Osteocyte (in vitro differentiated cells): ENCODE results near the gene SLC8A1. TPM values are rescaled to one million over a fixed set of nuclear protein-coding genes. Genes with fewer than 3 reads are reported as not detected.

ENCODE experiments used
- DNase-seq: peaks from one replicate; pipeline ENCODE4 v3.0.0; 2021; ENCODE audit warnings: mixed read lengths; ENCODE audit not compliant: unreplicated experiment; ENCODE audit errors: extremely low spot score
- H3K27ac Mint-ChIP-seq: one replicate; pipeline ENCODE4 v1.8.0; 2021; ENCODE audit warnings: mild to moderate bottlenecking, mixed read lengths; ENCODE audit not compliant: unreplicated experiment
- H3K27me3 Mint-ChIP-seq: one replicate; pipeline ENCODE4 v1.8.0; 2021; ENCODE audit warnings: mixed read lengths; ENCODE audit not compliant: unreplicated experiment
- H3K36me3 Mint-ChIP-seq: one replicate; pipeline ENCODE4 v1.8.0; 2021; ENCODE audit warnings: mixed read lengths; ENCODE audit not compliant: unreplicated experiment
- H3K4me1 Mint-ChIP-seq: one replicate; pipeline ENCODE4 v1.8.0; 2021; ENCODE audit warnings: mixed read lengths; ENCODE audit not compliant: unreplicated experiment
- H3K4me3 Mint-ChIP-seq: one replicate; pipeline ENCODE4 v1.8.0; 2021; ENCODE audit warnings: mild to moderate bottlenecking, moderate library complexity, mixed read lengths; ENCODE audit not compliant: unreplicated experiment
- H3K9me3 Mint-ChIP-seq: one replicate; pipeline ENCODE4 v1.8.0; 2021; ENCODE audit warnings: mixed read lengths; ENCODE audit not compliant: unreplicated experiment
- total RNA-seq: library from RNA; stranded (reverse); gene quantifications from 2 replicates; pipeline ENCODE4 v1.2.1, GENCODE V29; 2021
- TF ChIP-seq, protein P1 (sequence below): fragments of 200-600 bp; sonication (generic); IDR thresholded peaks from 2 replicates; pipeline ENCODE4 v1.5.0; 2021; ENCODE audit warnings: antibody characterized with exemption, mild to moderate bottlenecking, moderate library complexity

The SLC8A1 gene
- total RNA-seq, 1 donor from 2014 or later: 17.3 TPM

DNA sequence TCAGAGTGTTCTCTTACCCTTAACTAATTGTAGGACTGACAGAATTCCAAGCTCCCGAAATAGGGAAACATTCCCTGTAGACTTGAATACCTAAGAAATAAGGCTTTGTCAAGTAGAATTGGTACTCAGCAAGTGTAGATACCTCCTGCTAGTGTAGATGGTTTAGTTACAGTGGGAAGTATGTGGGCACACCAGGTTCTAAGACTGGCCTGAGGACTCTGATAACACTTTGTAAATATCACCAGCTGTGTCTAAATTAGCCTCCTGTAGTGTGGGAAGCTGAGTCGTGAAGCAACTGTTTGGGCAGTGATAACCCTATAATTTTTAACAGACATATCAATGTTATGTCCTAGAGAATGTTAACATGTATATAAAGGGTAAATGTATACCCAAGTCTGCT, 304.5 kb downstream of the SLC8A1 start:
- DNase-seq: no peak
- Mint-ChIP-seq H3K27me3 (no peaks in the 10 kb centered on the region), H3K27ac (no peak overlapping the region), H3K9me3 (peaks cover 12% of the 10 kb centered on the region), H3K36me3 (peaks cover 4% of the 10 kb centered on the region), H3K4me1 (no peaks in the 10 kb centered on the region), H3K4me3 (no peak overlapping the region)
- TF ChIP-seq, protein P1, sequence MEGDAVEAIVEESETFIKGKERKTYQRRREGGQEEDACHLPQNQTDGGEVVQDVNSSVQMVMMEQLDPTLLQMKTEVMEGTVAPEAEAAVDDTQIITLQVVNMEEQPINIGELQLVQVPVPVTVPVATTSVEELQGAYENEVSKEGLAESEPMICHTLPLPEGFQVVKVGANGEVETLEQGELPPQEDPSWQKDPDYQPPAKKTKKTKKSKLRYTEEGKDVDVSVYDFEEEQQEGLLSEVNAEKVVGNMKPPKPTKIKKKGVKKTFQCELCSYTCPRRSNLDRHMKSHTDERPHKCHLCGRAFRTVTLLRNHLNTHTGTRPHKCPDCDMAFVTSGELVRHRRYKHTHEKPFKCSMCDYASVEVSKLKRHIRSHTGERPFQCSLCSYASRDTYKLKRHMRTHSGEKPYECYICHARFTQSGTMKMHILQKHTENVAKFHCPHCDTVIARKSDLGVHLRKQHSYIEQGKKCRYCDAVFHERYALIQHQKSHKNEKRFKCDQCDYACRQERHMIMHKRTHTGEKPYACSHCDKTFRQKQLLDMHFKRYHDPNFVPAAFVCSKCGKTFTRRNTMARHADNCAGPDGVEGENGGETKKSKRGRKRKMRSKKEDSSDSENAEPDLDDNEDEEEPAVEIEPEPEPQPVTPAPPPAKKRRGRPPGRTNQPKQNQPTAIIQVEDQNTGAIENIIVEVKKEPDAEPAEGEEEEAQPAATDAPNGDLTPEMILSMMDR: no peak

DNA sequence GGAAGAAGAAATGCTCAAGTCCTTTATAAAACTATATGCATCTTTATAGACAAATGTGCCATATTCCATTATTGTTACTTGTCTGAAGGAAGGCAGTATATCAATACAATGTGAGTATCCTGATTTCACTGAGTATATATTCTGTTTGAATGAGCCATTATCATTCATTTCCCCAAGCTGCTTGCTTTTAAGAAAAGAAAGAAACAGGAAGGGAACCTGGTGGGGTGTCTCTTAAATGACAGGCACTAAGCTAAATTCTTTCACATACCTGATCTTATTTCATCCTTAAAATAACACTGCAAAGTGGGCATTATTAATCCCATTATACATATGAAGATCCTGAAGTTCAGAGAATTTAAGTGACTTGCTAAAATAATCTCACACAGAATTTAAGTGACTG, 307.9 kb downstream of the SLC8A1 start:
- Mint-ChIP-seq H3K4me1 (no peaks in the 10 kb centered on the region), H3K36me3 (peaks cover 11% of the 10 kb centered on the region)
- TF ChIP-seq, protein P1: no peak

DNA sequence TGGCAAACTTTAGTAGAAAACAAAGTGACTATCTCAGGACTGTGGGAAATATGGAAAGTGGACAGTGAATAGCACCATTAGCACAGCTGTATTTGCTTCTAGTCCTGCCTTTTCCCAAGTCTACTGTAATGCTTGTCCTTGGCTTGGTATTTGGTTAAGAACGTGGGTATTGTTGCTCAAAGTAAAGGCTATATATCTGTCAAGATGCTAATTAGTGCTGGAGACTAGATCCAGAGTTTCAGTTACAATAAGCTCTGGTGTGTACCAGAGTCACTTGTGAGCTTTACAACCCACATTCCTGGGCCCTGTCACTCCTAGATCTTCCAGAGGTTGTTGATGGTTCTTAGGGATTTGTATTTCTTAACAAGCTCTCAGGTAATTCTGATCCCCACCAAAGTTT, 313.6 kb downstream of the SLC8A1 start:
- Mint-ChIP-seq H3K9me3 (no peaks in the 10 kb centered on the region), H3K27ac (no peak overlapping the region), H3K4me3 (no peak overlapping the region), H3K4me1 (no peaks in the 10 kb centered on the region), H3K36me3 (peaks cover 11% of the 10 kb centered on the region), H3K27me3 (no peaks in the 10 kb centered on the region)
- DNase-seq: no peak
- TF ChIP-seq, protein P1: no peak

More for the DNA sequence above, 307.9 kb downstream of the SLC8A1 start:
- H3K4me3 Mint-ChIP-seq: no peak overlapping the region
- peaks cover 12% of the 10 kb centered on the region for H3K9me3 Mint-ChIP-seq
- no peak overlapping the region for H3K27ac Mint-ChIP-seq
- no peak for DNase-seq
- H3K27me3 Mint-ChIP-seq: no peaks in the 10 kb centered on the region

DNA sequence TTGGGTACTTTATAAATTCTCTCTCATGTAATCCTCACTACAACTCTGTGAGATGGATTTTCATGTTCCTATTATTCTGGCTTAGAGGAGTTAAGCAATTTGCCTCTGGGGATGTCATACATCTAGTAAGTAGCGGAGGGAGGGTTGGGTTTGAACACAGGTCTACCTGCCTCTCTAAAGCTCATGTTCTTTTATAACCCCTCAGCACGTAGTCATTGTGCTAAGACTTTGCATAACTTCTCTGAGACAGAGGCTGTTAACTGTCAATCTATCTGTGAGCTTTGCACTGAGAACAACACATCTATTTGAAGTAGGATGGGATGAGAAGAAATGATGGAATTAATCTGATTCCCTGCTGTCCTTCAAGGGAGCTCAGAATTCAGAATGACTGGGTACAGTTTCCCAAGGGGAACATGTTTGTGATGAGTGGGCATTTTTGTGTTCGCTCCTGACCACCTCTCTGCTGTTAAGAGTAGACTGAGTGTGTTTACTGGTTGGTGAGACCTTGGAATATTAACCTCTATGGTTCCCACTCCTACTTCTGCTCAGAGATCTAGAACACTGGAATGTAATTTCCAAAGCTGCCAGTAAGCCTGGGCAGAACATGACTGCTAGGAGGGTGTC, 320.7 kb downstream of the SLC8A1 start:
- H3K27ac Mint-ChIP-seq: no peak overlapping the region
- H3K9me3 Mint-ChIP-seq: no peaks in the 10 kb centered on the region
- TF ChIP-seq, protein P1: no peak
- H3K36me3 Mint-ChIP-seq: no peaks in the 10 kb centered on the region
- no peaks in the 10 kb centered on the region for H3K27me3 Mint-ChIP-seq
- DNase-seq: no peak
- H3K4me3 Mint-ChIP-seq: no peak overlapping the region
- H3K4me1 Mint-ChIP-seq: peaks cover 43% of the 10 kb centered on the region

DNA sequence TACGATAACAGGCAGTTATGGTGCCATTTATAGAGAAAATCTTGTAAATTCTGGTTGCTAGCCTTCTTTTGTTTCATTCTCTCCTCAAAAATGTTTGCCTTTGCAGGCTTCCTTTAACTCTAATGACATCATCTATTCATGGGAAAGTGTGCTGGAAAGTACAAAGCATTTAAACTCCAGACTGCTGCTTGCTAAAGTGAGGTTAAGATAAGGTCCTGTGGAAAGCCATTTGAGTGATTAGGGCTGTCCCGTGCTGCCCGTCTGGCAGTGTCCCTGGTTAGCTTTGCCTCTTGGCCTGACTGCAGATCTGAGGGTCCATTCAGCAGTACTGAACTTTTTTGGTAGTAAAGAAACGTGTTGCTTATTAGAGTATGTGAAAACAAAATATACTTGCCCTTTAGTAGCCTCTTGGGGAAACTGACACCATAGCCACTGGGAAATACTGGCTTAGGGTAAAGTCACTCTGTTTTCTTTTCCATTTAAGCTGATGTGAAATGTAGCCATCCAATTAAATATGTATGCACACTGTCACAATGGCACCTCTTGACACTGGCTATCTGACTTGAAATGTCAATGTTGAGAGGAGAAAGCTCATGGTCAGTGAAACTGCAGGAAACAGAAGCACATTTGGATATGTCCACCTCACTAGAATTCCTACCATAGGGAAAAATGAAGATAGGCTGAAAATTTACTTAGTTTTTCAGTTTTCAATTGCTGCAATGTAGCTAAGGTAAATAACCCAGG, 321.5 kb downstream of the SLC8A1 start:
- H3K4me3 Mint-ChIP-seq: no peak overlapping the region
- H3K27ac Mint-ChIP-seq: peak overlapping the region; percentile 9
- H3K27me3 Mint-ChIP-seq: no peaks in the 10 kb centered on the region
- TF ChIP-seq, protein P1: no peak
- H3K36me3 Mint-ChIP-seq: no peaks in the 10 kb centered on the region
- no peaks in the 10 kb centered on the region for H3K9me3 Mint-ChIP-seq
- peaks cover 48% of the 10 kb centered on the region for H3K4me1 Mint-ChIP-seq
- no peak for DNase-seq
